ENCODE data around the gene AMER2.

Gene AMER2

DNA sequence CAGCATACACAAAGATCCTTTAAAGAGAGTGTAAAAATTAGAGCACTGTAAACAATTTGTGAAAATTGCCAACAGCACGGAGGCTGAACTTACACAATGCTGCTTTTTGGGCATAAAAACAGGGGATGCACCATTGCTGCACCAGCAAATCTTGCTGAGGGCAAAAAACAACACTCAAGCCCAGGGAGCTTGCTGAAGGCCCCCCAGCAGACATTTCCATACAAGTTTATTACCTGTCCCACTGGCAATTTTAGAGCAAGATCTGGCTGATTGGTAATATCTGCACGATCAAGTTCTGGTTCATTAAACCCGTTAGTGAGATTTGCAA is 34.3 kb downstream of the AMER2 start:
- Histone ChIP-seq H3K36me3 (ENCODE audit: control insufficient read depth in 5 of 5, insufficient read depth in 5 of 5, low read length in 5 of 5) (no peaks in the 10 kb centered on the region), H3K9me3 (ENCODE audit: control insufficient read depth in 5 of 5, low read length in 5 of 5) (peaks cover 0 to 8% (median 6%) of the 10 kb centered on the region in 5 donors), H3K4me1 (ENCODE audit: control insufficient read depth in 5 of 5, insufficient read depth in 5 of 5, low read length in 5 of 5) (no peaks in the 10 kb centered on the region), H3K27me3 (ENCODE audit: control insufficient read depth in 5 of 5, insufficient read depth in 4 of 5, low read length in 5 of 5) (peaks cover 0 to 11% (median 9%) of the 10 kb centered on the region in 5 donors), H3K4me3 (ENCODE audit: low read depth in 1 of 5, low read length in 5 of 5) (no peak overlapping the region), H3K9ac (ENCODE audit: low read length in 5 of 5) (no peak overlapping the region), H3K27ac (ENCODE audit: low read depth, low read length) (no peak overlapping the region)

DNA sequence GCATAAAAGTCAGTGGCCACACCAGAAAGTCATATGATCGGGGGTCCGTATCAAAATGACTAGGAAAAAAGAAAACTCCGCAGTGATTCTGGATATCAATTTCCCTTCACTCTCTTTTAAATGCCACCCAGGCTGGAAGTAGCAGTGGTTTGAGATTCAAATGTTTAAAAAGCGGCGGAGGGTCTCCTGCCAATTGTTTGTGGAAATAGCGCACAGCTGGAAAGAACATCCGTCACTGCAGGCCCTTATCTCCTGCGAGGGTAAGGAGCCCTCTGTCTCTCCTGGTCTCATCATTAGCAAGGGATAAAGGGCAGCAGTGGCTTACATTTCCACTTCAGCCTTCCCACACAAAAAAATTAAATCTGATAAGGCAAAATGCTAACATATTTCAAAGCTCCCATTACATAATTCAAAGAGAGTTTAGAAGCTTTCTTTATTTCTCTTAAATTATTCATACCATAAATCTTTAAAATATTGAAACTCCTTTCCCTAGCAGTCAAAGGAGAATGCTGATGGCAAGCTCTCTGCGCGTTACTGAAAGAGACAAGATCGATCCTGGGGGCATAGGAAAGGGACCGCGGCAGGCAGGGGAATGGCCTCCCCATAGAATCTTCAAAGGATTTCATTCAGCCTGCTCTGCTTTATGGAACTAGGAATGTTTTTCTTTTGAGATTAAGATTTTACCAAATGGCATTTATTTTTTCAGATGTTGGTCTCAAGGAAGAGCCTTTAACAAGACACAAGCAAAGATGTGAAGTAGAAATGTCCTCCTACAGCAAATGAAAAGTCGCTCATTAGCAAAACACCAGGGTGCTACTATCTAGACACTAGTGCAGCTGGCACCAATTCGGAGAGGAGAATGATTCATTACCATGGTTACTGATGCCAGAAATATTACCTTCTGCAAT is 35.0 kb downstream of the AMER2 start:
- Histone ChIP-seq H3K27ac (ENCODE audit: low read depth, low read length) (no peak overlapping the region), H3K4me3 (ENCODE audit: low read depth in 1 of 5, low read length in 5 of 5) (no peak overlapping the region), H3K9me3 (ENCODE audit: control insufficient read depth in 5 of 5, low read length in 5 of 5) (peaks cover 0 to 8% (median 6%) of the 10 kb centered on the region in 5 donors), H3K27me3 (ENCODE audit: control insufficient read depth in 5 of 5, insufficient read depth in 4 of 5, low read length in 5 of 5) (peaks cover 0 to 11% (median 9%) of the 10 kb centered on the region in 5 donors), H3K4me1 (ENCODE audit: control insufficient read depth in 5 of 5, insufficient read depth in 5 of 5, low read length in 5 of 5) (no peaks in the 10 kb centered on the region), H3K9ac (ENCODE audit: low read length in 5 of 5) (no peak overlapping the region), H3K36me3 (ENCODE audit: control insufficient read depth in 5 of 5, insufficient read depth in 5 of 5, low read length in 5 of 5) (no peaks in the 10 kb centered on the region)

DNA sequence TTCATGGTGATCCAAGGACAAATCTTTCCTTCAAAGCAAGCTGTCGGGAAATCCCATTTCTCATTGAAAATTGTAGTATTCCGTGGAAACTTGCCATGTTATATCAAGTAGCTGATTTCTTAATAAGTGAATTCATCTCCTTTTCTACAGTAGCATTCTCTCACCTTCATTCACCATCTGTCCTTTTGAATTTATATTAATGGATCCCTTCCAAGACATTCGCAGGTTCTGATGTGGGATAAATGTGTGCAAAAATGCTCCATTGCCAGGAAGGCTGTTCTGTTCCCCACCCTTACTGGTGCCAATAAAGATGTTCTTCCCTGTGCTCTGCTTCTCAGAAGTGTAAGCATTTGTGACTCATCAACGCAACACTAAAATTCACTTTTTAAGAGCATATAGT is 36.2 kb downstream of the AMER2 start:
- Histone ChIP-seq H3K4me1 (ENCODE audit: control insufficient read depth in 5 of 5, insufficient read depth in 5 of 5, low read length in 5 of 5) (no peaks in the 10 kb centered on the region), H3K27ac (ENCODE audit: low read depth, low read length) (no peak overlapping the region), H3K9ac (ENCODE audit: low read length in 5 of 5) (no peak overlapping the region), H3K36me3 (ENCODE audit: control insufficient read depth in 5 of 5, insufficient read depth in 5 of 5, low read length in 5 of 5) (no peaks in the 10 kb centered on the region), H3K4me3 (ENCODE audit: low read depth in 1 of 5, low read length in 5 of 5) (no peak overlapping the region), H3K9me3 (ENCODE audit: control insufficient read depth in 5 of 5, low read length in 5 of 5) (peaks cover 0 to 8% (median 6%) of the 10 kb centered on the region in 5 donors), H3K27me3 (ENCODE audit: control insufficient read depth in 5 of 5, insufficient read depth in 4 of 5, low read length in 5 of 5) (peaks cover 0 to 10% (median 3%) of the 10 kb centered on the region in 5 donors)

DNA sequence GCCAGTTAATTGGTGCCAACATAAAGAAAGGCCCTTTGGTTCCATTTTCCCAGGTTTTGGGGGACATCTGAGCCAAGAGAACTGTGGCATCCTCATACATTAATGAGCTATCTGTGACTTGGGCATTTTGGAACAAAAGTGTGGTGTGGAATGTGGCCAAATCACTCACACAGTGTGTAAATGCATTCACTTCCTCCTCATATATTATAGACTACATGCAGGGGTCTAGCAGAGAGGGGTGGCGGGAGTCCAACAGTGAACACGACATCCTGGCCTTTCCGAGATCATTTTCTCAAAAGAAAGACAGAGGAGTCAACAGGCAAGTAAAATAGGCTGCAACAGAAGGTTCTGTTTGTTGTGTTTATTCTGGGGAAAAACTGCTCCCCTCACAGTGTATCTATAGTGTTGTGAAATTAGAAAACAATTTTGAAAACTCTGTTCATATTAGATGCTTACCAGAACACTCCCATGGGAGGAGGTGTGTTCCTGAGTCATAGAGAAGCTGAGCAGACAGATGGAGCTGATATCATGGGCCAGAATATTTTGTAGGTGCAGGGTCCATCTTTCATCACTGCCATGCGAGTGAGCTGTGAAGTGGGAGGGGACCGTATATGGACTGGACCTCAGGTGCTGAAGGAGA is 39.2 kb downstream of the AMER2 start:
- peaks cover 0 to 8% (median 6%) of the 10 kb centered on the region in 5 donors for H3K9me3 ChIP-seq (ENCODE audit: control insufficient read depth in 5 of 5, low read length in 5 of 5)

DNA sequence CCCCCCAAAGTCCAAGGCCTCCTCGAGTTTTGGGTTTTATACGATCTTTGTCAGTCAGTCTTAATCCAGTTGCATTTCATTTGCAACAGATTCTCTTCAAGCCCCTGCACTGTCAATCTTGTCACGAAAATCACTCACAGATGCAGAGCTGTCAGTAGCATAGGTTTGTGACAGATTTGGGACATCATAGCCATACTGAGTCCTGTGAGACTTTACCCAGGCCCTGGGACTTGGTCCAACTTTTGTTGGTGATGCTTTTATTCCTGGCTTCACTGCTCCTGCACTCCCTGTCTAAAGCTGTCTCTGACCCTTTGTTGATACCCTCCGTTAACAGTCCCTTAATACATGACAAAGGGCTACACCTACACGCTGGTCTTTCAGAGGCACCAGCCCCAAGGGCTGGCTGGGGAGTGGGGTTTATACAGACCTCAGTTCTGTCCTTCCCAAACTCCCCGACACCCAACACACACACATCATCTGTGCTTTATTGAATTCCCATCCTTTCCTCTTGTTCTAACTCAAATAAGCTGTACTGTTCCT is 40.1 kb downstream of the AMER2 start:
- Histone ChIP-seq H3K27ac (ENCODE audit: low read depth, low read length) (no peak overlapping the region), H3K27me3 (ENCODE audit: control insufficient read depth in 5 of 5, insufficient read depth in 4 of 5, low read length in 5 of 5) (peaks cover 0 to 10% (median 3%) of the 10 kb centered on the region in 5 donors), H3K9ac (ENCODE audit: low read length in 5 of 5) (no peak overlapping the region), H3K9me3 (ENCODE audit: control insufficient read depth in 5 of 5, low read length in 5 of 5) (peaks cover 0 to 8% (median 6%) of the 10 kb centered on the region in 5 donors), H3K4me3 (ENCODE audit: low read depth in 1 of 5, low read length in 5 of 5) (no peak overlapping the region), H3K4me1 (ENCODE audit: control insufficient read depth in 5 of 5, insufficient read depth in 5 of 5, low read length in 5 of 5) (no peaks in the 10 kb centered on the region), H3K36me3 (ENCODE audit: control insufficient read depth in 5 of 5, insufficient read depth in 5 of 5, low read length in 5 of 5) (no peaks in the 10 kb centered on the region)

More for the DNA sequence above, 39.2 kb downstream of the AMER2 start:
- Histone ChIP-seq H3K9ac (ENCODE audit: low read length in 5 of 5) (no peak overlapping the region), H3K4me1 (ENCODE audit: control insufficient read depth in 5 of 5, insufficient read depth in 5 of 5, low read length in 5 of 5) (no peaks in the 10 kb centered on the region), H3K4me3 (ENCODE audit: low read depth in 1 of 5, low read length in 5 of 5) (no peak overlapping the region), H3K27me3 (ENCODE audit: control insufficient read depth in 5 of 5, insufficient read depth in 4 of 5, low read length in 5 of 5) (peaks cover 0 to 10% (median 3%) of the 10 kb centered on the region in 5 donors), H3K36me3 (ENCODE audit: control insufficient read depth in 5 of 5, insufficient read depth in 5 of 5, low read length in 5 of 5) (no peaks in the 10 kb centered on the region), H3K27ac (ENCODE audit: low read depth, low read length) (no peak overlapping the region)

DNA sequence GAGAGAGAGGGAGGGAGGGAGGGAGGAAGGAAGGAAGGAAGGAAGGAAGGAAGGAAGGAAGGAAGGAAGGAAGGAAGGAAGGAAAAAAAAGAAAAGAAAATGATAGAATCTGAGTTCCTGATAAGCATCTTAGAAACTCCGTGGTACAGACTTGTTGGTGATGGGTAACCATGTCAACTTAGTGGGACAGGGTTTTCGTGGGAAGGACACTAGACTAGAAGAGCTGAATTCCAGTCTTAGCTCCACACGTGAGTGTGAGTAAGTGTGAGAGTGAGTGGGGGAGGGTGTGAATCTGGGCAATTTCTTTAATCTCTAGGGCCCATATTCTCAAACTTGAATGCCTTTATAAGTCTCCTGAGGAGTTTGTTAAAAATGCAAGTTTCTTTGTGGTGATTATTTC is 41.1 kb downstream of the AMER2 start:
- peaks cover 0 to 8% (median 6%) of the 10 kb centered on the region in 5 donors for H3K9me3 ChIP-seq (ENCODE audit: control insufficient read depth in 5 of 5, low read length in 5 of 5)
- H3K4me1 ChIP-seq (ENCODE audit: control insufficient read depth in 5 of 5, insufficient read depth in 5 of 5, low read length in 5 of 5), result no peaks in the 10 kb centered on the region
- no peak overlapping the region for H3K4me3 ChIP-seq (ENCODE audit: low read depth in 1 of 5, low read length in 5 of 5)
- no peak overlapping the region for H3K9ac ChIP-seq (ENCODE audit: low read length in 5 of 5)
- H3K36me3 ChIP-seq (ENCODE audit: control insufficient read depth in 5 of 5, insufficient read depth in 5 of 5, low read length in 5 of 5), result no peaks in the 10 kb centered on the region
- H3K27ac ChIP-seq (ENCODE audit: low read depth, low read length), result no peak overlapping the region
- peaks cover 0 to 8% (median 0%) of the 10 kb centered on the region in 5 donors for H3K27me3 ChIP-seq (ENCODE audit: control insufficient read depth in 5 of 5, insufficient read depth in 4 of 5, low read length in 5 of 5)

DNA sequence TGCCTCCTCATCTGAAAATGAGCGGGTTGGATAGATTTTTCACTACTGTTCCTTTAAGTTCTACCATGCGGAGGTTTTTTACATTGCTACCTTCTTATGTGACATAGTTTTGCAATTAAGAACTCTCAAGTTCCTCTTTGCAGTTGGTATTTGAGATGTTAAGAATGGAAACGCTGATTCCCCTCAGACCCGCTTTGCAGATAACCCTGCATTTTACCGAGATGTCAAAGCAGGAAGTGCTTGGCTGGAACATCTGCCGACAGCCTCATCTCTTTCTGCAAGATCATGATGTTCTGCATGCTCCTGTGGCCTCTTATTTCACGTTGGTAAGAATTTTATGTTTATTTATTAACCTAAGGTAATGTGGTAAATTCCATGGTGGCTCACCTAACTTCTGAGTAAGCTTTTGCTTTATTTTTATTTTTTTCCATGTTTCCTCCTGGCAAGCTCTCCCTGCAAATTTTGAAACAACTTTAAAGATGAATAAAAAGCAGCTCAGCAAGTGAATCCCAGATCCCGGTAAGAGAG is 53.6 kb downstream of the AMER2 start:
- Histone ChIP-seq H3K4me3 (ENCODE audit: low read depth in 1 of 5, low read length in 5 of 5) (no peak overlapping the region), H3K4me1 (ENCODE audit: control insufficient read depth in 5 of 5, insufficient read depth in 5 of 5, low read length in 5 of 5) (peaks cover 0 to 5% (median 0%) of the 10 kb centered on the region in 5 donors), H3K36me3 (ENCODE audit: control insufficient read depth in 5 of 5, insufficient read depth in 5 of 5, low read length in 5 of 5) (no peaks in the 10 kb centered on the region), H3K9me3 (ENCODE audit: control insufficient read depth in 5 of 5, low read length in 5 of 5) (no peaks in the 10 kb centered on the region), H3K27ac (ENCODE audit: low read depth, low read length) (no peak overlapping the region), H3K9ac (ENCODE audit: low read length in 5 of 5) (no peak overlapping the region), H3K27me3 (ENCODE audit: control insufficient read depth in 5 of 5, insufficient read depth in 4 of 5, low read length in 5 of 5) (peaks cover 3 to 11% (median 7%) of the 10 kb centered on the region in 5 donors)

DNA sequence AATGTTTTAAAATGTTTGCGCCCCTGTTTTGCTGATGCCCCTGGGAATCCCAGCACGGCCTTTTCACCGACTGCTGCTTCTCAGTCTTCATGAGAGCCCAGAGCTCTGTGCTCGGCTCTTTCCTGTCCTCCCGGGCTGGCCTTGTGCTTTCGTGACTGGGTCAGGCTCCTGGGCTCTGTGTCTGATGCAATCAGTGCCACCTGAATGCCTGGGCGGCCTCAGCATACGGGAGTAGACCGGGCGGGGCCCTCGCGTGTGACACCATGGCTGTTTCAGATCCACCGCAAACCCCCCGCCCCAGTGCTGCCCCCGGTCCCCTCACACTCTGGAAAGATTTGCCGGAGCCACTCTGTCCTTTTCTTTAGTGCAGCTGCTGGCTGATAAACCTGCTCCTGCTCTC is 54.8 kb downstream of the AMER2 start:
- H3K27me3 ChIP-seq (ENCODE audit: control insufficient read depth in 5 of 5, insufficient read depth in 4 of 5, low read length in 5 of 5), result peaks cover 6 to 14% (median 11%) of the 10 kb centered on the region in 5 donors
- no peak overlapping the region for H3K27ac ChIP-seq (ENCODE audit: low read depth, low read length)
- peaks cover 0 to 5% (median 0%) of the 10 kb centered on the region in 5 donors for H3K4me1 ChIP-seq (ENCODE audit: control insufficient read depth in 5 of 5, insufficient read depth in 5 of 5, low read length in 5 of 5)
- no peak overlapping the region for H3K4me3 ChIP-seq (ENCODE audit: low read depth in 1 of 5, low read length in 5 of 5)
- H3K9me3 ChIP-seq (ENCODE audit: control insufficient read depth in 5 of 5, low read length in 5 of 5), result no peaks in the 10 kb centered on the region
- H3K9ac ChIP-seq (ENCODE audit: low read length in 5 of 5), result no peak overlapping the region
- H3K36me3 ChIP-seq (ENCODE audit: control insufficient read depth in 5 of 5, insufficient read depth in 5 of 5, low read length in 5 of 5), result no peaks in the 10 kb centered on the region

DNA sequence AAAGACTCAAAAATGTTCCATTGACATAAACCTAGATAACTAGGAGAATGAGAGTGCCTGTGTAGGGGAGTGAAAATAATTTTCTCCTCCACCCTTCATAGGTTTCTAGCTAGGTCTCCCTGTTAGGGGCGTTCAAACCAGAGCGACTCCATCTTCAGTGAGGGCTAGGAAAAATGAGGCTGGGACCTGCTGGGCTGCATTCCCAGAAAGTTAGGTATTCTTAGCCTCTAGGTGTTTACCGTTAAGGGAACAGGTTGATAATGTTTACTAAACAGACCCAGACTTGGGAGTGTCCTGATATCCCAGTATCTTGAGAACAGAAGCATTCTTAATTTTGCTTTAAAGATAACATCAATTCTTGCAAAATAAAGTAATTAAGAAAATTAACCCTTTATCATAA is 56.0 kb downstream of the AMER2 start:
- Histone ChIP-seq H3K9me3 (ENCODE audit: control insufficient read depth in 5 of 5, low read length in 5 of 5) (no peaks in the 10 kb centered on the region), H3K27me3 (ENCODE audit: control insufficient read depth in 5 of 5, insufficient read depth in 4 of 5, low read length in 5 of 5) (peaks cover 6 to 15% (median 11%) of the 10 kb centered on the region in 5 donors), H3K36me3 (ENCODE audit: control insufficient read depth in 5 of 5, insufficient read depth in 5 of 5, low read length in 5 of 5) (no peaks in the 10 kb centered on the region), H3K27ac (ENCODE audit: low read depth, low read length) (no peak overlapping the region), H3K9ac (ENCODE audit: low read length in 5 of 5) (no peak overlapping the region), H3K4me1 (ENCODE audit: control insufficient read depth in 5 of 5, insufficient read depth in 5 of 5, low read length in 5 of 5) (peaks cover 0 to 5% (median 0%) of the 10 kb centered on the region in 5 donors), H3K4me3 (ENCODE audit: low read depth in 1 of 5, low read length in 5 of 5) (no peak overlapping the region)

DNA sequence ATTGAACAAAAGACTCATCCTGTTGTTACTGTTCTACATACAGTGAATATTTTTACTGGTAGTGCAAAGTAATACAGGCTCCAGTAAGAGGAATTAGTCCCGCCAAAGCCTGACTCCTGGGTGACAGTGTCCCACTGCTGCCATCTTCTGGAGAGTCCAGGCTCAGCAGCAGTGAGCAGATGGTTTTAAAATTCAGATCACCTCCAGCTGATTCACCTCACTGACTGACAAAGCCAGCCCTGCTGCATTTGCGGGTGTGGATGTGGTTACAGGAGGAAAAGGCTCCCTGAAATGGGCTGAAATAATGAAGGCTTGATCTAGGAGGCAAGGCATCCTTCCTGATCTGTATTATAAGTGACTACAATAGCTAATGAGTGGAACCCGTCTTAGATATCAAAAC is 57.9 kb downstream of the AMER2 start:
- H3K27ac ChIP-seq (ENCODE audit: low read depth, low read length), result no peak overlapping the region

More for the DNA sequence above, 57.9 kb downstream of the AMER2 start:
- no peaks in the 10 kb centered on the region for H3K9me3 ChIP-seq (ENCODE audit: control insufficient read depth in 5 of 5, low read length in 5 of 5)
- no peak overlapping the region for H3K4me3 ChIP-seq (ENCODE audit: low read depth in 1 of 5, low read length in 5 of 5)
- H3K9ac ChIP-seq (ENCODE audit: low read length in 5 of 5), result no peak overlapping the region
- peaks cover 4 to 15% (median 8%) of the 10 kb centered on the region in 5 donors for H3K27me3 ChIP-seq (ENCODE audit: control insufficient read depth in 5 of 5, insufficient read depth in 4 of 5, low read length in 5 of 5)
- H3K4me1 ChIP-seq (ENCODE audit: control insufficient read depth in 5 of 5, insufficient read depth in 5 of 5, low read length in 5 of 5), result peaks cover 0 to 5% (median 0%) of the 10 kb centered on the region in 5 donors
- no peaks in the 10 kb centered on the region for H3K36me3 ChIP-seq (ENCODE audit: control insufficient read depth in 5 of 5, insufficient read depth in 5 of 5, low read length in 5 of 5)
